GM12801 (cell line): Measurements from ENCODE around the gene EXOC6B.

Experiments used
- TF ChIP-seq, protein P1 (sequence below): IDR thresholded peaks from one replicate; pipeline ENCODE4 v1.5.1; 2011; ENCODE audit warnings: control low read depth; ENCODE audit not compliant: insufficient read length; ENCODE audit errors: extremely low read depth

EXOC6B gene

DNA sequence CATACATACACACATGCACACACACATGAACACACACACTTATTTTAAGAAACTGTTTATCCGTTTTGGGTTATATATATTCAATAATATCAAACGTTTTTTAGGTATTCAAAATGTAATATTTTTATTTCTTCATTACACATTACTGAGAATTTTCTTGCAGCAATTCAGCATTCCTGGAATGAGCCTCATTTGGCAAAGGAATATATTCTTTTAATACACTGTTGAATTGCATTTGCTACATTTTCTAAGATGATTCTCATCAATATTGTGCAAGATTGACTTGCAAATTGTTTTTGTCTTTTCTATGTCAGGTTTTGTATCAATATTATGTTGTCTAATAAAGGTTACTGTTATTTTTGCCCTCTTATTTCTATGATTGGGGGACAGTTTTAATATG, 402.1 kb downstream of the EXOC6B start:
- TF ChIP-seq, protein P1, sequence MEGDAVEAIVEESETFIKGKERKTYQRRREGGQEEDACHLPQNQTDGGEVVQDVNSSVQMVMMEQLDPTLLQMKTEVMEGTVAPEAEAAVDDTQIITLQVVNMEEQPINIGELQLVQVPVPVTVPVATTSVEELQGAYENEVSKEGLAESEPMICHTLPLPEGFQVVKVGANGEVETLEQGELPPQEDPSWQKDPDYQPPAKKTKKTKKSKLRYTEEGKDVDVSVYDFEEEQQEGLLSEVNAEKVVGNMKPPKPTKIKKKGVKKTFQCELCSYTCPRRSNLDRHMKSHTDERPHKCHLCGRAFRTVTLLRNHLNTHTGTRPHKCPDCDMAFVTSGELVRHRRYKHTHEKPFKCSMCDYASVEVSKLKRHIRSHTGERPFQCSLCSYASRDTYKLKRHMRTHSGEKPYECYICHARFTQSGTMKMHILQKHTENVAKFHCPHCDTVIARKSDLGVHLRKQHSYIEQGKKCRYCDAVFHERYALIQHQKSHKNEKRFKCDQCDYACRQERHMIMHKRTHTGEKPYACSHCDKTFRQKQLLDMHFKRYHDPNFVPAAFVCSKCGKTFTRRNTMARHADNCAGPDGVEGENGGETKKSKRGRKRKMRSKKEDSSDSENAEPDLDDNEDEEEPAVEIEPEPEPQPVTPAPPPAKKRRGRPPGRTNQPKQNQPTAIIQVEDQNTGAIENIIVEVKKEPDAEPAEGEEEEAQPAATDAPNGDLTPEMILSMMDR = no peak

DNA sequence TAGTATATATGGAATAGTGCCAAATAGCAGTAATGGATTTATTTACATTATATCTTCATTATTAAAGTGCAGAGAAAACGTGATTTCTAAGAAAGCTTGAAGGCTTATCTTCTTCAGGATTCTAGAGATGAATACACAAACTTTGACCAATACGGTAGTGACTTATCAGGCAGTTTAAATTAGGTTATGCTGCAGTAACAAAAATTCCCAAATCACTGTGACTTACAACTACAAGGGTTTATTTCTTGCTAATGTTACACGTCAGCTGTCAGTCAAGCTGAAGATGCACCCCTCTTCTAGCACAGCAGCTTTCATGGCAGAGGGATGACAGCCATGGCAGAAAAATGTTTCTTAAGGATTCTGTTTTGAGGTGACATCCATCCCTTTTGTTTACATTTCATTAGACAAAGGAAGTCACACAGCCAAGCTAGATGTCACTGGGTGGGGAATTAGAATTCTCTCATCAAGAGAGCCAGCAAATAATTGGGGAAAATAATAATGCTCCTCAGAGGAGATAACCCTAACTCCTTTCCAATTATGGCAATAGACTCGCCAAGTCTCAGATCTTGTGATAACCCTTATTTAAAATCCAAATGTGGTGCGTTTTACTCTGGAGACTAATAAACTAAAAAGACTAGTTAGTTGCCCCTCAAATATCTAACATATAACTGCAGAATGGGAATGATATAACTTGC, 409.9 kb downstream of the EXOC6B start:
- TF ChIP-seq, protein P1 = no peak

GRCh38 chr2:72415241-72415661, 410.6 kb downstream of the EXOC6B start:
- TF ChIP-seq, protein P1 = no peak

DNA sequence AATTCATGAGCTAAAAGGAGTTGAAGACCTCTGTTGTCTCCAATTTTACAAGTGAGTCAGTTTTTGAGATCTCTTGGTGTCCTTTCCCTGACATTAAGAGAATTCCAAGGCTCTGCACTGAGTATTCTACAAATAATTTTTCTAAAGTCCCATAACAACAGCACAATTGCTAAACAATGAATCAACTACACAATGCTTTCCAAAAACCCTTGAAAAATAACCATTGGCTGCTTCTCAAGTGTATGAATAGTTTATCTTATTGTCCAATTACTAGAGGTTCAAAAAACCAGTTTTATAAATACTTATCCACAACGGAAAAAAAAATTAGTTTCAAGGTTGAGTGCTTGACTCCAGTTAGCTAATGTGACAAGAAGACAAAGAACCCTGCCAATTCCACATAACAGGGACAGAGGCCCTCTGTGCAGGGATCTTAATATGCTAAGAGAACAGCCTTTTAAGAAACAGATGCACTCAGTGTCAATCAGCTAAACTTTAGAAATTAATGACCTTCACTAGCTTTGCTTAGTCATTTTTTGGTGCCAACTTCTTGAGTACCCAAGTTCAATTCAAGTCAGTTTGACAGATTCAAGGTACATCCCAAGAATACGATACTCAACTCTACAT, 411.6 kb downstream of the EXOC6B start:
- TF ChIP-seq, protein P1 = no peak

DNA sequence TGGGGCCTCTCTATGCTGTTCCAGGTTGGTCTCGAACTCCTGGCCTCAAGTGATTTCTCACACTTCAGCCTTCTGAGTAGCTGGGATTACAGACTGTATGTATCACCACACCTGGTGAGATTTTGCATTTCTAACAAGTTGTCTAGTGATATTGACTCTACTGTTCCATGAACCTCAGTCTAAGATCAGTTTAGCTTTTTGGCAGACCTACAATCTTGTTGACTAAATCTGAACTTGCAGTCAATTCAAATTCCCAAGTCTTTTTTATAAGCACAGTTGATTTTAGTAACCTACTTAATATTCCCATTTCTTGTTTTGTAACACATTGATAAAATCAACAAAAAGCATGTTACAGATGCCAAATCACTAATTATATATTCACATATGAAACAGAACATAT, 412.1 kb downstream of the EXOC6B start:
- TF ChIP-seq, protein P1 = no peak

DNA sequence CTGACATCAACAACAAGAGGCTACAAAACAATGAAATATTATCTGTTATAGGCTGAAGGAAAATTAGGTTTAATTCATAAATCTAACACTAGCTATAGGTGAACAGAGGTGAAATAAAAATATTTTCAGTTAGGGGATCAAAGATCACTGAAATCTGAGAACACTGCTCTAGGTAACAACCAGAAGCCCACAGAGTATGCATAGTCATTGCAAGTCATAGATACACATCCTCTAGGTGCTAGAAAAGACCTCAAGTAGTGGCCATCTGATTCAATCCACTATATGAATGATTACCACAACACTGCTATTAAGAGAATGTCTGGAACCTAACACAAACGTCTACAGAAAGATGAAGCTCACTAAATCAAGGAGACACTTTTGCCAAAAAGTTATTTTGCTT, 413.6 kb downstream of the EXOC6B start:
- TF ChIP-seq, protein P1 = no peak

GRCh38 chr2:72399879-72400278, 426.0 kb downstream of the EXOC6B start:
- TF ChIP-seq, protein P1 = no peak
